ENCODE measurements around the gene GALNT17.

Gene GALNT17

GRCh38 chr7:71327946-71328345 lies 196.0 kb downstream of the GALNT17 start:
- no peak for DNase-seq
- H3K27ac ChIP-seq (ENCODE audit: low read length), result no peak overlapping the region
- H3F3A ChIP-seq (ENCODE audit: insufficient read depth, low read length), result no peaks in the 10 kb centered on the region
- no peaks in the 10 kb centered on the region for H3K9me2 ChIP-seq (replicated peaks; ENCODE audit: insufficient read depth, low read length)
- no peak overlapping the region for H2AFZ ChIP-seq (ENCODE audit: low read length)
- H4K20me1 ChIP-seq (ENCODE audit: insufficient read depth, low read length), result no peaks in the 10 kb centered on the region
- no peak overlapping the region for H3K4me3 ChIP-seq (ENCODE audit: low read length)
- no peaks in the 10 kb centered on the region for H3K4me1 ChIP-seq (ENCODE audit: low read length)
- H3K4me2 ChIP-seq (ENCODE audit: low read depth, low read length), result no peak overlapping the region
- H3K9ac ChIP-seq (ENCODE audit: low read length), result no peak overlapping the region
- H3K36me3 ChIP-seq (replicated peaks; ENCODE audit: insufficient read depth, low read length), result no peaks in the 10 kb centered on the region
- H3K27me3 ChIP-seq (replicated peaks; ENCODE audit: insufficient read depth, low read length), result no peaks in the 10 kb centered on the region
- TF ChIP-seq EZH2 (optimal IDR thresholded peaks at IDR 0.05; ENCODE audit: low read depth, low read length) (no peak), EZH2phosphoT487 (IDR thresholded peaks at IDR 0.05; ENCODE audit: low read length) (no peak), CTCF (IDR thresholded peaks at IDR 0.05; ENCODE audit: low read length) (no peak)
- no peaks in the 10 kb centered on the region for H3K9me3 ChIP-seq (replicated peaks; ENCODE audit: insufficient read depth, low read length)
- no peaks in the 10 kb centered on the region for H3K79me2 ChIP-seq (ENCODE audit: low read length)

DNA sequence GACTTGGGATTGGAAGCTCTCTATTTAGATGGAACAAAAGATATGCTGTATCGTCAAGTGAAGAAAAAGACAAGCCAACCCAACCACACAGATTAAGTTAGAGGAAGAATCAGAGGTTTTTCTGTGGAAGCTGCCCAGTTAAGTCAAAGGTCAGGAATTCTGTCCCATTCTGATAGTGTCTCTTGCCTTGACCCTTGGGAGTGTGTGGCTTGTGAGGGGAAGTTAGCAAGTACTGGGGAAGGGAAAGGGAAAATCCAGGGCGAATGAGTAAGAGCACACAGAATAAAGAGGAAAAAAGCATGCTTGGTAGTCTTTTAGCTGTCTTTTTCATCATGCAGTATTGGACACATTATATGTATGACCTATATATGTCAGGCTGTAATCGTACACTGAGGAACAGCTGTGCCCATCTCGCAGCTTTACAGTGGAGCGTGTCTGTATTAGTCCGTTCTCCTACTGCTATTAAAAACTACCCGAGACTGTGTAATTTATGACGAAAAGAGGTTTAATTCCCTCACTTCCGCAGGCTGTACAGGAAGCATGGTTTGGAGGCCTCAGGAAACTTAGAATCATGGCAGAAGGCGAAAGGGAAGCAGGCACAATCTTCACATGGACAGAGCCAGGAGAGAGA lies 197.2 kb downstream of the GALNT17 start:
- Histone ChIP-seq H3K4me1 (ENCODE audit: low read length) (no peaks in the 10 kb centered on the region), H3K9me2 (replicated peaks; ENCODE audit: insufficient read depth, low read length) (no peaks in the 10 kb centered on the region), H3K4me3 (ENCODE audit: low read length) (no peak overlapping the region), H3K79me2 (ENCODE audit: low read length) (no peaks in the 10 kb centered on the region), H3K27ac (ENCODE audit: low read length) (no peak overlapping the region), H4K20me1 (ENCODE audit: insufficient read depth, low read length) (no peaks in the 10 kb centered on the region), H3F3A (ENCODE audit: insufficient read depth, low read length) (no peaks in the 10 kb centered on the region), H3K4me2 (ENCODE audit: low read depth, low read length) (no peak overlapping the region), H3K36me3 (replicated peaks; ENCODE audit: insufficient read depth, low read length) (no peaks in the 10 kb centered on the region), H3K27me3 (replicated peaks; ENCODE audit: insufficient read depth, low read length) (no peaks in the 10 kb centered on the region), H2AFZ (ENCODE audit: low read length) (no peak overlapping the region), H3K9me3 (replicated peaks; ENCODE audit: insufficient read depth, low read length) (no peaks in the 10 kb centered on the region), H3K9ac (ENCODE audit: low read length) (no peak overlapping the region)
- DNase-seq, result no peak
- TF ChIP-seq EZH2phosphoT487 (IDR thresholded peaks at IDR 0.05; ENCODE audit: low read length) (no peak), CTCF (IDR thresholded peaks at IDR 0.05; ENCODE audit: low read length) (no peak), EZH2 (optimal IDR thresholded peaks at IDR 0.05; ENCODE audit: low read depth, low read length) (no peak)

DNA sequence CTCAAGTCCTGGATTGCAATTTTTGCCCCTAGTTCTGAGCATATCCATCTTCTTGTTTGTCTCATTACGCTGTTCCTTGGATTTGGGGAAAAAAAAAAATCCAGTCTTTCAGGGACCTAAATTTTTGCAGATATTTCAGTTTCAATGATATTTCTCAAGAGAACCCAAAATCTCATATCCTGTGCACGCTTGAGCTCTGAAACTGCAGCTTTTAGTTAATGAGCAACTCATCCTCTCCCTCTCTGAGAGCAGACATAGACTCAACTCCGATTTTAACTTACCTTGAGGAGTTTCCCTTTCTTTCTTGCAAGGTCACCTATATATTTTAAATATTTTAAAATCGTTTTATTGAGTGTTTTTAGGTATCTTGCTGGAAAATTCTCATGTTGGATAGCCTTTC lies 200.3 kb downstream of the GALNT17 start:
- Histone ChIP-seq H3K27ac (ENCODE audit: low read length) (no peak overlapping the region), H3K9me3 (replicated peaks; ENCODE audit: insufficient read depth, low read length) (no peaks in the 10 kb centered on the region), H3K4me2 (ENCODE audit: low read depth, low read length) (no peak overlapping the region), H3K79me2 (ENCODE audit: low read length) (no peaks in the 10 kb centered on the region), H3K4me1 (ENCODE audit: low read length) (no peaks in the 10 kb centered on the region), H4K20me1 (ENCODE audit: insufficient read depth, low read length) (no peaks in the 10 kb centered on the region), H3K36me3 (replicated peaks; ENCODE audit: insufficient read depth, low read length) (no peaks in the 10 kb centered on the region), H3F3A (ENCODE audit: insufficient read depth, low read length) (no peaks in the 10 kb centered on the region), H3K27me3 (replicated peaks; ENCODE audit: insufficient read depth, low read length) (no peaks in the 10 kb centered on the region), H3K4me3 (ENCODE audit: low read length) (no peak overlapping the region), H3K9me2 (replicated peaks; ENCODE audit: insufficient read depth, low read length) (no peaks in the 10 kb centered on the region), H3K9ac (ENCODE audit: low read length) (no peak overlapping the region), H2AFZ (ENCODE audit: low read length) (no peak overlapping the region)
- DNase-seq, result no peak
- no peak for TF ChIP-seq EZH2 (optimal IDR thresholded peaks at IDR 0.05; ENCODE audit: low read depth, low read length)
- TF ChIP-seq EZH2phosphoT487 (IDR thresholded peaks at IDR 0.05; ENCODE audit: low read length), result no peak
- TF ChIP-seq CTCF (IDR thresholded peaks at IDR 0.05; ENCODE audit: low read length), result no peak
